ENCODE measurements around the gene STK31.
"Not testable (repeated sequence)": the region's sequence is repeated elsewhere in the genome, so short reads cannot be mapped to it uniquely, and the experiment has no call there.

STK31 gene

DNA sequence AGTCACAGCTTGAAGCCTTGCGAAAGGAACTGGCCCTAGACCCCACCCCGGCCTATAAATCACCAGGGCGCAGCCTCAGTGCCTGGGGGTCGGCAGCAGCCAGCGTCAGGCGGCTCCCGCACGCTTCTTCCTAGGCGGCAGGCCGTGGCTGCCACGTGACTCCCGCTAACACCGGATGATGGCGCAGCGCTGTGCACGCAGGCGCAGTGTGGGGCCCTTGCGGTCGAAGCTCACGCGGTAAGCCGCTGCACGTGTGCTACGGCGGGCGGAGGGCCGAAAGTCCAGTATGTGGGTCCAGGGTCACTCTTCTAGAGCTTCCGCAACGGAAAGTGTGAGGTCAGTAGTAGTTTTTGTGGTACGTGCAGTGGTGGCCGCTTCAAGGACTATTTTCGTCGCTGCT is at the start of gene STK31:
TSS of gene STK31 (plus strand) at position 220 of the 400 bp plus-strand sequence. CDS start at position 287, 67 bp downstream.
- DNase-seq (ENCODE audit: low read depth, low spot score), result no peak

- no peak for DNase-seq (ENCODE audit: low read depth, low spot score)
These were observed 48.6 kb upstream of the STK31 start for GRCh38 chr7:23661385-23661784.

GRCh38 chr7:23662124-23662983 is 47.7 kb upstream of the STK31 start:
- peak; percentile 88 for DNase-seq (ENCODE audit: low read depth, low spot score)

DNA sequence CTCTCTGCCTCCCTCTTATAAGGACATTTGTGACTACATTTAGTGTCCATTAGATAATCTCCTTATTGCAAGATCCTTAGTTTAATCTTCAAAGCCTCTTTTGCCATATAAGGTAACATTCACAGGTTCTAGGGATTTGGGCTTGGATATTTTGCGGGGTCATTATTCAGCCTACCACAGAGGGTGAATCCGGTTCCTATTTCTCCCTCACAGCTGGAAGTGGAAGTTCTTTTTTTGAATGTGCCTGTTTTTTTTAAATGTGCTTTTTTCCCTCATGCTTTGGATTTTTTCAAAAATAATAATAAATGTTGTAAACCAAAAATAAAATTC is 47.1 kb upstream of the STK31 start:
- DNase-seq (ENCODE audit: low read depth, low spot score), result no peak

DNA sequence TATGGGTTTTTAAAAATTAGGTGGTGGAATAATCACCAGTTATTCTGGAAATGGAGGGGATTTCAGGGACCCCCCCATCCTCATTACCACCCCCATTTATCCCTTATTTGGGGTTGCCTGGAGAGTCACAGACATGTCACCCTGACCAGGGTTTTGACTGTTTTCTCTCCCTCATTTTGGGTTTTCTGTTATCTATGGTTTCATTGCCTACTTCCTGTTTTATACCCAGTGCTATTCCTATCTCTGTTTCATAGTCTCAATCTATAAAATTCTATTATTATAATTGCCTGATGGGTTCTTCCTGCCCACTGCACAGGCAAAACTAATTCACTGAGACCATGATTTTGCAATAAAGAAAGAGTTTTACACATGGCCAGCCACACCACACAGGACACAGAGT is 45.9 kb upstream of the STK31 start:
- DNase-seq (ENCODE audit: low read depth, low spot score), result no peak

DNA sequence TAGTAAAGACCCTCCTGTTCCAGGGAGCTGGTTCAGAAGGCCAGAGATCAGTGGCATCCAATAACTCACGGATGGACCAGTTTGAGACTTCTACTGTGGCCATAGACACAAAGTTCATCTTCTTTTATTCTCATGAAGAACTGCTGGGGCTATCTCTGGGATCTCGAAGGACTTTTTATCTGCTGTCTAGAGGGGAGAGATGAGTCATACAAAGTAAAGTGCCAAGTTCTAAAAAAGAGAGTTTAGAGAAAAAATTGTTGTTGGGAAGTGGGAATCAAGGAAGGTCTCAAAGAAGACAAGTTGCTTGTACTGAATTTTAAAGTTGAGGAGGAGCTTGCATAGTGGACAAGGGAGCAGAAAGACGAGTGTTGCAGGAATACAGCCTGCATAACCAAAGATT is 38.0 kb upstream of the STK31 start:
- no peak for DNase-seq (ENCODE audit: low read depth, low spot score)

GRCh38 chr7:23679898-23680413 is 30.1 kb upstream of the STK31 start, which contains the start of gene FAM221A:
FAM221A (plus strand) TSS chr7:23680199; CDS start chr7:23680219, 20 bp downstream.
- DNase-seq (ENCODE audit: low read depth, low spot score), result peak; percentile 96

GRCh38 chr7:23680414-23681405 is 29.3 kb upstream of the STK31 start:
- DNase-seq (ENCODE audit: low read depth, low spot score), result peak; percentile 70

DNA sequence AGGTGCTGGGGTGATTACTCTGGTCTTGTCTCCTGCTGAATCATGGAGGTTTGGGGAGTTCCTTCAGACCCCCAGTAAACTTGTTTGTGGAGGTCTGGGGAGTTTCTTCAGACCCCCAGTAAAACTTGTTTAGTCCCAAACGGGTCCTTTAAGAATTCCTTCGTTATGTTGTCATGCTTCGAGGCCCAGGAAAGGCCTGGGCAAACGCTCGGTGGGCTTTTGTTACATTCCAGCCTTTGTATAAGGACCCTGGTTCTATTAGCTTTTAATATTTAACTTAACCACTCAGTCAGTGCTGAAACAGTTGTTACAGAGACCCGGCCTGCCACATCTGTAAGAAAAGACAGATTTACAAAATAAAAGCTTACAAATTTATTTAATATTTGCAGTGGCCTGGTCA is 26.0 kb upstream of the STK31 start:
- not testable (repeated sequence) for DNase-seq (ENCODE audit: low read depth, low spot score)

- DNase-seq (ENCODE audit: low read depth, low spot score), result peak; percentile 51
These were observed 24.3 kb upstream of the STK31 start for GRCh38 chr7:23685731-23686130.

GRCh38 chr7:23687011-23687410 is 23.0 kb upstream of the STK31 start:
- DNase-seq (ENCODE audit: low read depth, low spot score), result no peak

DNA sequence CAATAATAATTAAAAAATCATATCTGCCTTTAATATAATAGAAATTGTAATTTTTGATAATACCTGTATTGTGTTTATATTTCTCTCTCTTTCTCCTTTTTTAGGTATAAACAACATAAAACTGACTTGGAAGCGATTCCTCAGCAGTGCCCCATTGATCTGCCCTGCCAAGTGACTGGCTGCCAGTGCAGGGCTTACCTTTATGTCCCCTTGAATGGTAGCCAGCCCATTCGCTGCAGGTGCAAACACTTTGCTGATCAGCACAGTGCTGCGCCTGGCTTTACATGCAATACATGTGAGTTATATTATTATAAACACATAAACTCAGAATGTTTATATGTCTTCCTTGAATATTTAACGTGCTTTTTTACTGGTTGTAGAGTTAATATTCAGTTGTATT is 20.9 kb upstream of the STK31 start:
- no peak for DNase-seq (ENCODE audit: low read depth, low spot score)

- peak; percentile 82 for DNase-seq (ENCODE audit: low read depth, low spot score)
These were observed 18.7 kb upstream of the STK31 start for GRCh38 chr7:23691320-23691719.

- DNase-seq (ENCODE audit: low read depth, low spot score), result no peak
These were observed 16.8 kb upstream of the STK31 start for GRCh38 chr7:23693224-23693623.

DNA sequence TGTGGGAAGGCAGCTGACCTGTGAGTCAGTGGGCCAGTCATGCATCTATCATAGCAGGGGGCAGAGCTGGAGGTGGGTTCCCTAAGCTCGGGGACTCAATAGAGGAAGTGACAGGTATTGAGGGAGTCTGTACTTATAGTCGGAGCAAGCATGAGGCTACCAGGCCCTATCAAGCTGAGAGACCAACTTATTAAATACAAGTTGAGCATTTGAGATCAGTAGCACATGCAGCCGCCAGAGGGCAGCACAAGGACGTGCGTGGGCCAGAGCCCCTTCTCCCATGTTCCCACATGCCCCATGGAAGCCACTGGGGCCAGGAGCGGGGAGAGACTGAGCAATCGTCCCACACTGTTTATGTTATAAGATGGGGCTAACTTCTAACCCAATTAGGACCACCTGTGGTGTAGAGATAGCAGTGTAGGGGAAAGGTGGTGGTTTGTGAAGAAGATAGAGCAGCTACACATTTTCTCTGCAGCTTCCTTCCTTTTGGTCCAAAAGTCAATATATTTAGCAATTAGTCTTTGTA is 13.0 kb upstream of the STK31 start:
- peak; percentile 45 for DNase-seq (ENCODE audit: low read depth, low spot score)

GRCh38 chr7:23698822-23699221 is 11.2 kb upstream of the STK31 start:
- DNase-seq (ENCODE audit: low read depth, low spot score), result no peak

- peak; percentile 8 for DNase-seq (ENCODE audit: low read depth, low spot score)
These were observed 10.0 kb upstream of the STK31 start for GRCh38 chr7:23700046-23700445.

DNA sequence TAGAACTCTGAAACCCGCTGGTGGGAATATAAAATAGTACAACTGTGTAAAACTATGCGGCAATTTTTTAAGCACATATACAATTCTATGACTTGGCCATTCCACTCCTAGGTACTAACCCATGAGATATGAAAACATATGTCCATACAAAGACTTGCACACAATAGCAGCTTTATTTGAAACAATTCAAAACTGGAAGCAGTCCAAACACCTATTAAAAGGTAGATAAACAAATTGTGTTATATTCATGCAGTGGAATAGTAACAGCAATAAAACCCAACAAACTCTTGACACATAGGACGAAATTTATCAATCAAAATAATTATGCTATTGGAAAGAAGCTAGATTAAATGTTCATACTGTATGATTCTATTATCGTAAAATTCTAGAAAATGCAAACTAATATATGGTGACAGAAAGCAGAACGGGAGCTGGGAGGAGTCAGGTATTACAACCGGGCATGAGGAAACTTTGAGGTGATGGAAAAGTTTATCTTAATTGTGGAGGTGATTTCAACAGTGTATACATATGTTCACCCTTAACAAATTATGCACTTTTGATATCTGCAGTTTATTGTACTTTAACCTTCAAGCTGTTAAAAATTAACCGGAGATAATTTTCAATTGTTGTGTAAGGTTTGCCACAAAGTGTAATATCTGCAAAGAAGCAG is 803 bp upstream of the STK31 start:
- DNase-seq (ENCODE audit: low read depth, low spot score), result no peak

GRCh38 chr7:23712368-23713284 is 2.6 kb downstream of the STK31 start:
- peak; percentile 73 for DNase-seq (ENCODE audit: low read depth, low spot score)
